ENCODE measurements around the gene AJM1.
"Not testable (repeated sequence)": the region's sequence is repeated elsewhere in the genome, so short reads cannot be mapped to it uniquely, and the experiment has no call there.

Gene AJM1

DNA sequence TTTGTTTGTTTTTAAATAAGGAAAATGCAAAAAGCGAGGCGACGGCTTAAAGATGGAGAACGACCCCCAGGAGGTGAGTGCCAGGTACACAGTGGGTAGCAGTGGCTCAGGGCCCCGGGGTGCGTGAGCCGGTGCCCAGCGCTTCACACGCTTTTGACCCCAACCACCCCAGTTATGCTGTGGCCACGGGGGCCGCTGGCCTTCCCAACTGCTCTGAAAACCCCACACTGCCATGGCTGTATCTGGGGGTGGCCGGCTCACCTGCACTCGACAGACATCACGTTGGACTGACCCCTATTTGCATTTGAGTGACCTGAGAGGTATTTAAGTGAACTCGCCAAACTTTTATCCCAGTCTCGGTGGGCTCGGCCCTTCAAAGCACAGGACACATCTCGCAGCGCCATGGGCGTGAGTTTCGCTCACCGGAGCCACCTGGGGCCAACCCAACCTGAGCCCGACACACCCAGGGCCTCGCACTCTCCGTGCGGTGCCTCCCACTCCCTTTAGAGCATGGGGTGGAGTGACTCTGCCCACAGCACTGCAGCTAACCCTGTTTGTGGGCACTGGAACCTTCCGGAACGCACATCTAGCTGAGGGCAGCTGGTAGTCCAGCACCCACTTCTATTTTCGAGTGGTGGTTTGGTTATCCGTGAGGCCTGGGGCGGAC, 13.7 kb upstream of the AJM1 start:
- DNase-seq (ENCODE audit: low read depth): no peak
- TF ChIP-seq, protein P1, sequence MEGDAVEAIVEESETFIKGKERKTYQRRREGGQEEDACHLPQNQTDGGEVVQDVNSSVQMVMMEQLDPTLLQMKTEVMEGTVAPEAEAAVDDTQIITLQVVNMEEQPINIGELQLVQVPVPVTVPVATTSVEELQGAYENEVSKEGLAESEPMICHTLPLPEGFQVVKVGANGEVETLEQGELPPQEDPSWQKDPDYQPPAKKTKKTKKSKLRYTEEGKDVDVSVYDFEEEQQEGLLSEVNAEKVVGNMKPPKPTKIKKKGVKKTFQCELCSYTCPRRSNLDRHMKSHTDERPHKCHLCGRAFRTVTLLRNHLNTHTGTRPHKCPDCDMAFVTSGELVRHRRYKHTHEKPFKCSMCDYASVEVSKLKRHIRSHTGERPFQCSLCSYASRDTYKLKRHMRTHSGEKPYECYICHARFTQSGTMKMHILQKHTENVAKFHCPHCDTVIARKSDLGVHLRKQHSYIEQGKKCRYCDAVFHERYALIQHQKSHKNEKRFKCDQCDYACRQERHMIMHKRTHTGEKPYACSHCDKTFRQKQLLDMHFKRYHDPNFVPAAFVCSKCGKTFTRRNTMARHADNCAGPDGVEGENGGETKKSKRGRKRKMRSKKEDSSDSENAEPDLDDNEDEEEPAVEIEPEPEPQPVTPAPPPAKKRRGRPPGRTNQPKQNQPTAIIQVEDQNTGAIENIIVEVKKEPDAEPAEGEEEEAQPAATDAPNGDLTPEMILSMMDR (IDR thresholded peaks at IDR 0.05; ENCODE audit: control insufficient read depth, insufficient read depth, low read depth, low read length, missing control alignments): no peak
- no peak overlapping the region for H3K4me3 ChIP-seq (ENCODE audit: control insufficient read depth, low read depth, low read length)

- TF ChIP-seq, protein P1 (IDR thresholded peaks at IDR 0.05; ENCODE audit: control insufficient read depth, insufficient read depth, low read depth, low read length, missing control alignments): no peak
- no peak overlapping the region for H3K4me3 ChIP-seq (ENCODE audit: control insufficient read depth, low read depth, low read length)
- no peak for DNase-seq (ENCODE audit: low read depth)
Measured at GRCh38 chr9:136829412-136829811, 12.9 kb upstream of the AJM1 start.

DNA sequence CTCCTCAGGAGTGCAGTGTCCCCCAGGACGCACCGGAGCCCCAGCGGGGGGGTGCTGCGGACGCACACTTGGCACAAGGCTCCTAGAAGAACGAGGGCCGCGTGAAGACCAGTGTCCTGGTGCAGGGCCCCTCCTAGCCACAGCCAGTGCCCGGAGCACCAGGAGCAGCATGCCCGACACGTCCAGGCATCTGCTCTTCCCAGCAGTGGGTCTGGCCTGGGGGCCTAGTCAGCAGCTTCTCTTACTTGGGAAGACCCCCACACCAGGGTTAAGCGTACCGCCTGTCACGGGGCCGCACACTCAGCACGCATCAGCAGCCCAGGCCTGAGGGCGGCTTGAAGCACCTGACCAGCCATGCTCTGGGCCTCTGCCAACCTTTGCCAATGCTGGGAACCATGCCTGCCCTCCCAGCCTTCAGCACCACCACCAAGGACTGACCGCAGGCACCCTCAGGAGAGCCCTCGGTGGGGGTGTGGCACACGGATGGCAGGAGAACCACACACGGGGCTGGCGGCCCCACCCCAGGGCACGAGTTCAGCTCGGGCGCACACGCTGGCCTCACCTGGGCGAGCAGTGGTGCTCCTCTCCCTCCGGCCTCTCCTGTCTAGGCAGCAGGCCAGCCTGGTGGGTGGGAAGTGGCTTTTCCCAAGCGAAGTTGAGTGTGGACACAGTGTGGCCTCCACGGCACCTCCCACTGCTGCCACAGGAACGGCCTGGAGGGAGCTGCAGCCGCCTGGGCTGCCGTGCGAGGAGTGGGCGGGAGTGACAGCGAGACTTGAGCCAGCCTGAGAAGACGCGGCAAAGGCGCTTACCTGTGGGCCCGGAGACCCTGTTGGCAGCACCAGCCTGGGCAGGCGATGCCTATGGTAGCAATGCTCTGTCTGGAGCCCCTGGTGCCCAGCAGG, 12.0 kb upstream of the AJM1 start:
- DNase-seq (ENCODE audit: low read depth): no peak
- TF ChIP-seq, protein P1 (IDR thresholded peaks at IDR 0.05; ENCODE audit: control insufficient read depth, insufficient read depth, low read depth, low read length, missing control alignments): no peak

DNA sequence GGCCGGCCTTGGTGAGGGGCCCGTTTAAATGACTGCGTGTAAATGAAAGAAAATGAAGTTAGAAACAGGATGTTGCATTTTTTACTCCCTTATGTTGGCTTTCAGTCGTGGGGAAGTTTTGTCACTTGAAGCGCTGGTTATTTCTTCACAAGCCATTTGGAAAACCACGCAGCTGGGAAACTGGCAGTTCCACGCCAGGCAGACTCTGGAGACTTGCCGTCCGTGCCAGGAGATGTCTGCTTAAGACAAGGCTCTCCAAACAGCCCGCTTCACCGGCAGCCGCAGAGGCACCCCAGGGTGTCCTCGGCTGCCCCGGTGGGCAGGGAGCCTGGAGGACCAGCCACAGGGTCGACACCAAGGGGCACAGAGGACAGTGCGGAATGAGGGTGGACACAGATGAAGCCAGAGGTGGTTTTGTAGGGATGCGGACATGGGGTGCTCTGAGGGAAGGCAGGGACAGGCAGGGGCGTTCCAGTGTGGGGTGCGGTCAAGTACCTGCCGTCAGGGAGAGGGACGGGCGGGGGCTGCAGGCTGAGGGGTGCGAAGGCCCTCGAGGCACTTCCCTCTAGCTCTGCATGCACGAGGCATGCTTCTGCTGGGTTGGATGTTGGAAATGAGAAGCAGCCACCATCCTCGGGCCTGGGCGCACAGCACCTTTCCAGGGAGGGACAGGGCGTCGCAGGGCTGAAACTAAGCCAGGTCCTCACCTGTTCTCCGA, 11.1 kb upstream of the AJM1 start:
- TF ChIP-seq, protein P1 (IDR thresholded peaks at IDR 0.05; ENCODE audit: control insufficient read depth, insufficient read depth, low read depth, low read length, missing control alignments): no peak
- no peak overlapping the region for H3K4me3 ChIP-seq (ENCODE audit: control insufficient read depth, low read depth, low read length)
- DNase-seq (ENCODE audit: low read depth): no peak

More for the DNA sequence above, 12.0 kb upstream of the AJM1 start:
- H3K4me3 ChIP-seq (ENCODE audit: control insufficient read depth, low read depth, low read length): no peak overlapping the region

GRCh38 chr9:136831720-136832104, 10.6 kb upstream of the AJM1 start:
- TF ChIP-seq, protein P1 (IDR thresholded peaks at IDR 0.05; ENCODE audit: control insufficient read depth, insufficient read depth, low read depth, low read length, missing control alignments): no peak
- DNase-seq (ENCODE audit: low read depth): no peak
- no peak overlapping the region for H3K4me3 ChIP-seq (ENCODE audit: control insufficient read depth, low read depth, low read length)

GRCh38 chr9:136832581-136832980, 9.7 kb upstream of the AJM1 start:
- no peak overlapping the region for H3K4me3 ChIP-seq (ENCODE audit: control insufficient read depth, low read depth, low read length)
- DNase-seq (ENCODE audit: low read depth): no peak
- TF ChIP-seq, protein P1 (IDR thresholded peaks at IDR 0.05; ENCODE audit: control insufficient read depth, insufficient read depth, low read depth, low read length, missing control alignments): no peak

- not testable (repeated sequence) for H3K4me3 ChIP-seq (ENCODE audit: control insufficient read depth, low read depth, low read length); DNase-seq (ENCODE audit: low read depth)
Measured at GRCh38 chr9:136833381-136834048, 8.8 kb upstream of the AJM1 start.
